GM19240 (cell line): ENCODE results near the gene APBB1IP.
A peak's percentile ranks its signal among the peaks of the same experiment; 100 is the strongest.
"Not testable (repeated sequence)": the region's sequence is repeated elsewhere in the genome, so short reads cannot be mapped to it uniquely, and the experiment has no call there.

Source experiments
- DNase-seq: peaks from one replicate; pipeline ENCODE4 v3.0.0; 2011; ENCODE audit warnings: low spot score; ENCODE audit not compliant: insufficient read length

APBB1IP gene

DNA sequence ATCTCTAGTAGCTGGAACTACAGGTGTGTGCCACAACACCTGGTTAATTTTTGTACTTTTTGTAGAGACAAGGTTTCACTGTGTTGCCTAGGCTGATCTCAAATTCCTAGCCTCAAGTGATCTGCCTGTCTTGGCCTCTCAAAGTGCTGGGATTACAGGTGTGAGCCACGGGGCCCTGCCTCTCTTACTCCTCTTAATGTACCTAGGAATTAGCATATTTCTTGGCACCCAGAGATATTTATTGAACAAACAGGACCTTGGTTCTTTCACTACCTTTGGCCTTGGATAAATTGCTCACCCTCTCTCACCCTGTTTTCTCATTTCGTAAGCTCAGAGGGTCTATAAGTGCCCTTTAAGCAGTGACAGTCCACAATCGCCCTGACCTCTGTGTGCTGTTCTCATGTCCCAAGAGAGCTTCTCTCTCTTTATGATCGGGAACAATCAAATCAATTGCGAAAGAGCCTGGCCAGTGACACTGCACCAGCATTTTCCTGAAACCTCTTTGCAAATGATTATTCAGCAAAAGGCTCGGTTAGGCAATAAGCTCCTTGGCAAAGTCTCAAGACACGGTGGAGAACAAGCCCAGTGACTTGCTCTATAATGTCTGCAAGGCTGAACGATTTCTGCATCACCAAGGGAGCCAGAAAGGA is 117.7 kb downstream of the APBB1IP start:
- no peak for DNase-seq

- peak; percentile 23 for DNase-seq
Measured at GRCh38 chr10:26556748-26557640, 118.9 kb downstream of the APBB1IP start.

- no peak for DNase-seq
Measured at GRCh38 chr10:26557641-26558014, 119.5 kb downstream of the APBB1IP start.

GRCh38 chr10:26566525-26567350 is 128.6 kb downstream of the APBB1IP start:
- DNase-seq: no peak

GRCh38 chr10:26567351-26567721 is 129.2 kb downstream of the APBB1IP start:
- no peak for DNase-seq

- DNase-seq: no peak
Measured at GRCh38 chr10:26571655-26572054, 133.5 kb downstream of the APBB1IP start.

- no peak for DNase-seq
Measured at GRCh38 chr10:26573674-26574073, 135.5 kb downstream of the APBB1IP start.

DNA sequence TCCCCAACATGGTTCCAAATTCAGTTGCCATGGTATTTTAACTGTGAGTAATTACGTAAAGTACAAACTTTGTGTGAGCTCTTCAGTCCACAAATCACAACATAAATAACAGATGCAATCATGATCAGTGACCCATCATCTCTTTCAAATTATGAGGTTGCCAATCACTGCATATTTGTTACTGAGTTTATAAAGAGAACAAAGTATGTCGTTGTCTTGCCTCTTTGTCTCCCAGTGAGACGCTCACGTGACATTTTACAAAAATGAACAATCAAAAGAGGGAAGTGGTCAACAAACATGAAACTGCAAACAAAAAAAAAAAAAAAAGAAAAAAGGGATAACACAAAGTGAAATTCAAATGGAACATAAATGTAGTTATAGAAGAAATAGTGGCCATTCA is 136.6 kb downstream of the APBB1IP start:
- peak; percentile 19 for DNase-seq

DNA sequence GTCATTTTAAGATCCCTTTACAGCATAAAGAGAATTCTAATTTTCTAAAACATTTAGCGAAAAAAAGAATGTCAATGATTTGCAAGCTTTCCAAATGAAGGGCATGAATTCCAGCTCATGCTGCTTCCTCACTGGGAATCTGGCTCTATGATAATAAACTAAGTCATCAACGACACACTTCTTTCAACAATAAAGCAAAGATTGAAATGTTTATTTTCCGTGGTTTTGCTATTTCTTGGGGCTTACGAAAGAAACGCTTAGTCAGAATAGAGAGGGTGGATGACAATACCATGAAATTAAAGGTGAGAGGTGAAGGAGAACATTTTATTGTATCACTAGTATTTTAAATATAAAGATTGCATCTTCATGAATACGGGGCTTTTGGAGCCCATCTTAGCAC is 140.2 kb downstream of the APBB1IP start:
- DNase-seq: not testable (repeated sequence)

DNA sequence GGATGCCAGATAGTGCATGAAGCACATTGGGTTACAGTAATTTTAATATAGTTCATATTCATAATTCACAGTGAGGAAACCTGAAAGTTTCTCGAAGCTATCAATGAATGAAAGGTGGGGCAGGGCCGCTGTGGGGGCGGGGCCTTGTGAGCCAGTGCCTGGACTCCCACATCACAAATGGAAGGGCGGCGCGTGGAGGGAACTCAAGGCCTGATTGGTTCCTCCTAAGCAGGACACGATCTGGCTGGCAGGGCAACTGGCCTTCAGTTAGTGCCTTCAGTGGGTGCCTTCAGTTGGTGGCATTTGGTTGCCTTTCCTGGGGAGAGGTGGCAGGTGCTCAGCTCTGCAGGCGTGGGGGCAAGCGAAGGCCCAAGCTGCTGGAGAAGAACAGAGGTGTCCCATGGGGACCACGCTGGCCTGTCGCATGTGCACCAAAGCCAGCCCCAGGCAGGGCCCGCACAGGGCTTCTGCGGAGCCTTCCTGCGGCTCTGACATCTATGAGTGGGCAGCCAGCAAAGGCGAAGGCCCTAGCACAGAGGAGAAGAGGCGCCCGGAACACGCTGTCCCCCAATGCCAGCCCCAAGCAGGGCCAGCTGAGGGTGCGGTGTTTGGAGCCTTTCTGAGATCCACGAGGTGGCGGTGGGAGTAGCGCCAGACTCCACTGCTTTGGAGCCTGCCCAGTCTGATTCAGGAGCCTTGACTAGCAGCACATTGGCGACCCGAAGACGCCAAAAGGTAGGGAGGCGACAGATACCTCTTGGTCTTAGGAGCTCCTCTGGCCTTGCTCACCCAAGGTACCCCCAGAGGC is 141.3 kb downstream of the APBB1IP start:
- DNase-seq: no peak

DNA sequence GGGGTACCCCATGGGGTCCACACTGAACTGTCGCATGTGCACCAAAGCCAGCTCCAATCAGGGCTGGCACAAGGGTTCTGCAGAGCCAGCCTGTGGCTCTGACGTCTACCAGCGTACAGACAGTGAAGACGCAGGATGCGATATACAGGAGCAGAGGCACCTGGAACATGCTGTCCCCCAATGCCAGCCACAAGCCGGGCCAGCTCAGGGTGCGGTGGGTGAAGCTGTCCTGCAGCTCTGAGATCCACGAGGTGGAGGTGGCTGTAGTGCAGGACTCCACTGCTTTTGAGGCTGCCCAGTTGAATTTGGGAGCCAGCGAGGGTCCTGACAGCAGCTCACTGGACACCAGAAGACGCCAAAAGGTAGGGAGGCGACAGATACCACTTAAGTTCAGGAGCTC is 148.1 kb downstream of the APBB1IP start:
- no peak for DNase-seq

GRCh38 chr10:26588611-26589010 is 150.5 kb downstream of the APBB1IP start:
- no peak for DNase-seq

- DNase-seq: not testable (repeated sequence)
Measured at GRCh38 chr10:26589813-26590212, 151.7 kb downstream of the APBB1IP start.

DNA sequence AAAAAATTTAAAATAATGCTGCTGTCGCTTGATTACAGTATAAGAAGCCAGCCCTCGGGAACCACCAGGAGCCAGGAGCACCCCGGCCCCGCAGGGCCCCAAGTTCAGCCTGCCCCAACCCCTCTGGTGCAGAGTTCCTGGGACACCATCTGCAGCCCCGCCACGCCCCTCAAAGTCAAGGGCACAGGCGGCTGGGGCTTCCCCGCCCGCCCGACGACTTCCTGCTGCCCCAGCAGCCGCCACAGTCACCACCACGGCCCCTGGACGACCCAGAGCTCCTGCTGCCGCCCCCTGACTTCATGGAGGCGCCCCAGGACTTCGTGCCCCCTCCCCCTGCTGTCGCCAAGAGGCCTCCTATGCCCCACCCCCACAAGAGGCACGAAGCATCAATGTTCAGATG is 155.8 kb downstream of the APBB1IP start:
- DNase-seq: no peak

GRCh38 chr10:26603283-26603682 is 165.1 kb downstream of the APBB1IP start:
- DNase-seq: not testable (repeated sequence)

DNA sequence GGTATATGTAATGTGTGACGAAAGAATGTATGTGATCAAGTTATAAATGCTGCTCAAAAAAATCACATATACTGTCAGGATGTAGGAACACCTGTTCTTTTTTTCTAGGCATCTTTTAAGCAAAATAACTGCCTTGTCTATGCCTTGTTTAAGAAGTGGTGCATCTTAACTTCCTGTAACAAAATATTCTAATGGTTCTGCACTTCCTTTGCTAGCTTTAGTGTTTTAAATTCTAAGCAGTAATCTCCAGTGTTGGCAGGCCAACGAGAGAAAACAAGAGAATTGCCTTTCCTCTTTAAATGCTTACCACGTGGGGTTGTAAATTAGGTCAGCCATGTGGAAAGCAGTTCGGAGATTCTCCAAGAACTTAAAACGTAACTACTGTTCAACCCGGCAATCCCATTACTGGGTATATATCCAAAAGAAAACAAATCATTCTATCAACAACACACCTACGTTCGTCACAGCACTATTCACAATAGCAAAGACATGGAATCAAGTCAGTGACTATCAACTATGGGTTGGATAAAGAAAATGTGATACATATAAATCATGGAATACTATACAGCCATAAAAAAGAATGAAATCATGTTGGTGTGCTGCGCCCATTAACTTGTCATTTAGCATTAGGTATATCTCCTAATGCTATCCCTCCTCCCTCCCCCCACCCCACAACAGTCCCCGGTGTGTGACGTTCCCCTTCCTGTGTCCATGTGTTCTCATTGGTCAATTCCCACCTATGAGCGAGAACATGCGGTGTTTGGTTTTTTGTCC is 166.4 kb downstream of the APBB1IP start:
- not testable (repeated sequence) for DNase-seq

GRCh38 chr10:26606389-26606877 is 168.3 kb downstream of the APBB1IP start:
- not testable (repeated sequence) for DNase-seq

GRCh38 chr10:26612151-26612915 is 174.2 kb downstream of the APBB1IP start:
- no peak for DNase-seq
